ENCODE data around the gene TBX5. TPM values are rescaled to one million over a fixed set of nuclear protein-coding genes. Genes with fewer than 3 reads are reported as not detected.

TBX5 gene
- total RNA-seq, 6 experiments from 2014 or later, result not detected

- WGBS (ENCODE audit: insufficient coverage, low coverage, low lambda C conversion rate, missing lambda C conversion rate), result 22% methylated on average over 2 of the region's 4 CpGs
- peaks cover 3 to 9% of the 10 kb centered on the region in 2 donors for H3K27me3 ChIP-seq
- no peaks in the 10 kb centered on the region for H3K9me3 ChIP-seq
- no peaks in the 10 kb centered on the region for H3K36me3 ChIP-seq
- ATAC-seq, result no peak
- TF ChIP-seq POLR2A (IDR thresholded peaks at IDR 0.05) (no peak), CTCF (IDR thresholded peaks at IDR 0.05) (no peak)
- H3K27ac ChIP-seq, result no peak overlapping the region
- no peak for DNase-seq
- no peak overlapping the region for H3K4me3 ChIP-seq
- intact Hi-C loops (cut with DNase I), result no loop called here
- no peaks in the 10 kb centered on the region for H3K4me1 ChIP-seq
These were observed 12.4 kb downstream of the TBX5 start for GRCh38 chr12:114393569-114393968.

GRCh38 chr12:114392909-114393308 is 13.0 kb downstream of the TBX5 start:
- H3K36me3 ChIP-seq, result no peaks in the 10 kb centered on the region
- ATAC-seq, result no peak
- H3K4me3 ChIP-seq, result no peak overlapping the region
- H3K9me3 ChIP-seq, result no peaks in the 10 kb centered on the region
- no peaks in the 10 kb centered on the region for H3K4me1 ChIP-seq
- DNase-seq, result no peak
- TF ChIP-seq POLR2A (IDR thresholded peaks at IDR 0.05) (no peak), CTCF (IDR thresholded peaks at IDR 0.05) (no peak)
- no peak overlapping the region for H3K27ac ChIP-seq
- WGBS (ENCODE audit: insufficient coverage, low coverage, low lambda C conversion rate, missing lambda C conversion rate), result 15% methylated on average over 3 of the region's 5 CpGs
- intact Hi-C loops (cut with DNase I), result no loop called here
- H3K27me3 ChIP-seq, result peaks cover 0 to 4% of the 10 kb centered on the region in 2 donors

- DNase-seq, result no peak
- no peak for ATAC-seq
- WGBS (ENCODE audit: insufficient coverage, low coverage, low lambda C conversion rate, missing lambda C conversion rate), result 18% methylated on average over 4 of the region's 4 CpGs
- intact Hi-C loops (cut with DNase I), result no loop called here
- Histone ChIP-seq H3K36me3 (no peaks in the 10 kb centered on the region), H3K27ac (no peak overlapping the region), H3K4me3 (no peak overlapping the region), H3K27me3 (no peaks in the 10 kb centered on the region), H3K9me3 (no peaks in the 10 kb centered on the region), H3K4me1 (no peaks in the 10 kb centered on the region)
- TF ChIP-seq CTCF (IDR thresholded peaks at IDR 0.05), result no peak
- TF ChIP-seq POLR2A (IDR thresholded peaks at IDR 0.05), result no peak
These were observed 14.9 kb downstream of the TBX5 start for GRCh38 chr12:114391088-114391487.

- Histone ChIP-seq H3K9me3 (no peaks in the 10 kb centered on the region), H3K27ac (no peak overlapping the region), H3K36me3 (no peaks in the 10 kb centered on the region), H3K27me3 (no peaks in the 10 kb centered on the region), H3K4me3 (no peak overlapping the region), H3K4me1 (no peaks in the 10 kb centered on the region)
- DNase-seq (no peak), ATAC-seq (no peak)
- no peak for TF ChIP-seq POLR2A (IDR thresholded peaks at IDR 0.05)
- no peak for TF ChIP-seq CTCF (IDR thresholded peaks at IDR 0.05)
- intact Hi-C loops (cut with DNase I), result no loop called here
- 43% methylated on average over 4 of the region's 4 CpGs for WGBS (ENCODE audit: insufficient coverage, low coverage, low lambda C conversion rate, missing lambda C conversion rate)
These were observed 21.2 kb downstream of the TBX5 start for GRCh38 chr12:114384739-114385138.

GRCh38 chr12:114381177-114381576 is 24.8 kb downstream of the TBX5 start:
- intact Hi-C loops (cut with DNase I), result no loop called here
- no peaks in the 10 kb centered on the region for H3K36me3 ChIP-seq
- no peaks in the 10 kb centered on the region for H3K27me3 ChIP-seq
- H3K4me3 ChIP-seq, result no peak overlapping the region
- DNase-seq (no peak), ATAC-seq (no peak)
- TF ChIP-seq POLR2A (IDR thresholded peaks at IDR 0.05) (no peak), CTCF (IDR thresholded peaks at IDR 0.05) (no peak)
- no peak overlapping the region for H3K27ac ChIP-seq
- no peaks in the 10 kb centered on the region for H3K4me1 ChIP-seq
- no peaks in the 10 kb centered on the region for H3K9me3 ChIP-seq
- WGBS (ENCODE audit: insufficient coverage, low coverage, low lambda C conversion rate, missing lambda C conversion rate), result 4% methylated on average over 2 of the region's 2 CpGs

Measured in right lobe of liver (tissue), 6 donors.